NCI-H146 (cell line): ENCODE results near the gene SIK3.
A peak's percentile ranks its signal among the peaks of the same experiment; 100 is the strongest.

ENCODE experiments used
- DNase-seq: peaks from one replicate; lab custom pipeline; 2025; lab: John Stamatoyannopoulos, UW

SIK3 gene

GRCh38 chr11:117110294-117110950 lies 12.2 kb upstream of the SIK3 start:
- DNase-seq: no peak

GRCh38 chr11:117107701-117108590 lies 9.7 kb upstream of the SIK3 start:
- no peak for DNase-seq

GRCh38 chr11:117100556-117100955 lies 2.3 kb upstream of the SIK3 start:
- DNase-seq: no peak

GRCh38 chr11:117099696-117100095 lies 1.5 kb upstream of the SIK3 start:
- DNase-seq: peak; percentile 32

GRCh38 chr11:117097389-117098268 lies 599 bp downstream of the SIK3 start:
- DNase-seq: peak; percentile 66

- no peak for DNase-seq
Measured at GRCh38 chr11:117097014-117097388, 1.2 kb downstream of the SIK3 start.

GRCh38 chr11:117096201-117096991 lies 1.8 kb downstream of the SIK3 start:
- DNase-seq: no peak

GRCh38 chr11:117095284-117096161 lies 2.7 kb downstream of the SIK3 start:
- DNase-seq: no peak

GRCh38 chr11:117094776-117095175 lies 3.5 kb downstream of the SIK3 start:
- DNase-seq: no peak

- no peak for DNase-seq
Measured at GRCh38 chr11:117092951-117093590, 5.2 kb downstream of the SIK3 start.

- DNase-seq: no peak
Measured at GRCh38 chr11:117091753-117092477, 6.3 kb downstream of the SIK3 start.

GRCh38 chr11:117090111-117090706 lies 8.0 kb downstream of the SIK3 start:
- DNase-seq: no peak

GRCh38 chr11:117089685-117090084 lies 8.5 kb downstream of the SIK3 start:
- DNase-seq: no peak

- DNase-seq: no peak
Measured at GRCh38 chr11:117087446-117087845, 10.8 kb downstream of the SIK3 start.

GRCh38 chr11:117084992-117085391 lies 13.2 kb downstream of the SIK3 start:
- DNase-seq: no peak

- DNase-seq: no peak
Measured at GRCh38 chr11:117083011-117083935, 15.0 kb downstream of the SIK3 start.

- DNase-seq: no peak
Measured at GRCh38 chr11:117081908-117082307, 16.3 kb downstream of the SIK3 start.

GRCh38 chr11:117080370-117080769 lies 17.9 kb downstream of the SIK3 start:
- DNase-seq: no peak
